Measurements from ENCODE around the gene NCL.
"Not testable (repeated sequence)": the region's sequence is repeated elsewhere in the genome, so short reads cannot be mapped to it uniquely, and the experiment has no call there.

The NCL gene

DNA sequence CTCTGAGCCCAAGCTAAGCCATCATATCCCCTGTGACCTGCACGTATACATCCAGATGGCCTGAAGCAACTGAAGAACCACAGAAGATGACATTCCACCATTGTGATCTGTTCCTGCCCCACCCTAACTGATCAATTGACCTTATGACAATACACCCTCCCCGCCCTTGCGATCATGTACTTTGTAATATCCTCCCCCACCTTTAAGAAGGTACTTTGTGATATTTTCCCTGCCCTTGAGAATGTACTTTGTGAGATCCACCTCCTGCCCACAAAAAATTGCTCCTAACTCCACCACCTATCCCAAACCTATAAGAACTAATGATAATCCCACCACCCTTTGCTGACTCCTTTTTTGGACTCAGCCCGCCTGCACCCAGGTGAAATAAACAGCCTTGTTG is 33.8 kb downstream of the NCL start:
- DNase-seq (ENCODE audit: low spot score): not testable (repeated sequence)

- DNase-seq (ENCODE audit: low spot score): no peak
Observed at GRCh38 chr2:231429901-231430300, 34.4 kb downstream of the NCL start.

DNA sequence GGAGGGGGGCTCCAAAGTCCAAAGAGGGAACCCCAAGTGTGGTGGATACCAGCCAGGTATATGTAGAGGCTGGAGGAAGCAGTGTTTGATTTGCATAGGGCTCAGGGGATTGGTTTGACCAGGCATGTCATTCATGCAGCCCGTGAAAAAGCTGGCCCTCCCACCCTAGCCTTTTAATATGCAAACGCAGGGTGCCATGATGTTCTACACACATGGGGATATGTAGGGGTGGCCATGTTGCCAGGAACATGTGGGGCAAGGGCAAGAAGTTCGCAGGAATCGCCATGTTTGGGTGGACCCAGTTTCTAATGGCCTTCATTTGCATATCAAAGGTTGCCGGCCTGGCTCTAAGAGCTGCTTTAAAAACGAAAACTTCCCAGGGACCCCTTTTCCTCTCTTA is 35.1 kb downstream of the NCL start:
- no peak for DNase-seq (ENCODE audit: low spot score)

GRCh38 chr2:231427116-231427515 is 37.2 kb downstream of the NCL start:
- no peak for DNase-seq (ENCODE audit: low spot score)

- no peak for DNase-seq (ENCODE audit: low spot score)
Observed at GRCh38 chr2:231425811-231426703, 38.2 kb downstream of the NCL start.

DNA sequence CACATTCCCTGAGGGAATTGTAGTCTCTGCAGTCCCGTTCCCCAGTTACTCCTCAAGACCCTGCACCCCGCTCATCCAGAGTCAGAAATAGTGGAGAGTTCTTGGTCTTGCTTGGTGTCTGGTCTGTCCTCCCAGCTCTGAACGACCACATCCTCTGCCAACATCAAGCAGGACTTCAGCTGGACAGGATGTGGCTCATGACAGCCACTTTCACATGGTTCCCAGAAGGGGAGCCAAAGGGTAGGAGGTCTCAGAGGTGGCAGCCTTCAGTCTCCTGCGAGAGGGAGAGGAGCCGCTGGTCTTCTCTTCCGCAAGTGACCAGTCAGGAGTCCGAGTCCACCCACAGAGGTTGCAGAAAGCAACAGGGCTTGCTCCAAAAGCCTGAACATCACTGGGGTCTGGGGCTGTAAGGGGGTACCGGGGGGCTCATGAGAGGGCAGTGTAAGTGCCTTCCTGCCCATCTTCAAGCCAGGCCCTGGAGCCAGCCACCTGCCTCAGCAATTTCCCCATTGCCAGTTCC is 38.9 kb downstream of the NCL start:
- no peak for DNase-seq (ENCODE audit: low spot score)

DNA sequence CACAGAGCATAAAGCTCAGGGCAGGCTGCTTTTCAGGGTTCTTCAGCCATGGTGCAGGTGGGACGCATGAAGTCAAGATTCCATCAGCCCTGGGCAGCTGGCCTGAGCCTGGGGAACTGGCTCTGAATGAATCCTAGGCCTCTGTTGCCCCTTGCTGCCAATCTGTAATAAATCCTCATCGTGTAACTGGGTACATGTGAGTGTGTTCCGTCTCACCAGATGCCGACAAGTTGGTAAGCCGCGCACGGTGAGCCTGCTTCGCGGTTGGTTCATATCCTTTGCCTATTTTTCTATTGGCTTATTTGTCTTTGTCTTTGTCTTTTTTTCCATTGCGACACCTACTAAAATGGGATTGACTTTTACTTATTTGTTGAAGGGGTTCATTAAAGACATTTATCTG is 41.1 kb downstream of the NCL start:
- DNase-seq (ENCODE audit: low spot score): no peak

DNA sequence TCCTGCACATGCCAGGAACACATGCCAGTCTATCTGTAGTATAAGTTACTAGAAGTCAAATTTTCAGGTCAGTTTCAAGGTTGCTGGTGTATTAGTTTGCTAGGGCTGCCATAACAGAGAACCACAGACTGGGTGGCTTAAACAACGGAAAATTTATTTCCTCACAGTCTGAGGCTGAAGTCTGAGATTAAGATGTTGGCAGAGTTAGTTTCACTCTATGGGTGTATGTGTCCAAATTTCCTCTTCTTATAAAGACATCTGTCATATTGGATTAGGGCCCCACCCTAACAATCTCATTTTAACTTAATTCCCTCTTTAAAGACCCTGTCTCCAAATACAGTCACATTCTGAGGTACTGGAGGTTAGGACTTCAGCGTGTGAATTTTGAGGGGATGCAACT is 42.2 kb downstream of the NCL start:
- no peak for DNase-seq (ENCODE audit: low spot score)

DNA sequence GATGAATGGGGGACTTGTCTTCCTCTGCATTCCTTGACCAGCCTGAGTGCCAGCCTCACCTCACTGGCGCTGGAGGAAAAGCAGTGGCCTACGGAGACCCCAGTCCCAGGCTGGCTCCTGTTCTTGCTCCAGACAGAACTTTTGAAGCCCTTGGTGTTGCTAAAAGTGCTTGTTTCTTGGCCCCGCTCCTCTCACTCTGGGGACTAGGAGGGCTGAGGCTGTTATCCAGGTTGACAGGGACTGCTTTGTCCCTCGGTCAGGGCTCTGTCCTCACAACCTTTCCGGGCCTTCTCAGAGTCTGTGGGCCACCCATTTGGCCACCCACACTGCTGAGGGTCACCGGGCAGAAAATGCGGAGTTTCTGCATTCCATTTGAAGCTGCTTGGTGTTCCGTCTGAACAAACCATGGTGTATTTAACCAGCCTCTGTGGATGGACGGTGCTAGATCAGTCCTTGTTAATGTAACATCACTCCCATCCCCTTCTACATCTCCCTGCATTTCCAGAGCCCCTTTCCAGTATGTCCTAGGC is 43.2 kb downstream of the NCL start:
- DNase-seq (ENCODE audit: low spot score): no peak

DNA sequence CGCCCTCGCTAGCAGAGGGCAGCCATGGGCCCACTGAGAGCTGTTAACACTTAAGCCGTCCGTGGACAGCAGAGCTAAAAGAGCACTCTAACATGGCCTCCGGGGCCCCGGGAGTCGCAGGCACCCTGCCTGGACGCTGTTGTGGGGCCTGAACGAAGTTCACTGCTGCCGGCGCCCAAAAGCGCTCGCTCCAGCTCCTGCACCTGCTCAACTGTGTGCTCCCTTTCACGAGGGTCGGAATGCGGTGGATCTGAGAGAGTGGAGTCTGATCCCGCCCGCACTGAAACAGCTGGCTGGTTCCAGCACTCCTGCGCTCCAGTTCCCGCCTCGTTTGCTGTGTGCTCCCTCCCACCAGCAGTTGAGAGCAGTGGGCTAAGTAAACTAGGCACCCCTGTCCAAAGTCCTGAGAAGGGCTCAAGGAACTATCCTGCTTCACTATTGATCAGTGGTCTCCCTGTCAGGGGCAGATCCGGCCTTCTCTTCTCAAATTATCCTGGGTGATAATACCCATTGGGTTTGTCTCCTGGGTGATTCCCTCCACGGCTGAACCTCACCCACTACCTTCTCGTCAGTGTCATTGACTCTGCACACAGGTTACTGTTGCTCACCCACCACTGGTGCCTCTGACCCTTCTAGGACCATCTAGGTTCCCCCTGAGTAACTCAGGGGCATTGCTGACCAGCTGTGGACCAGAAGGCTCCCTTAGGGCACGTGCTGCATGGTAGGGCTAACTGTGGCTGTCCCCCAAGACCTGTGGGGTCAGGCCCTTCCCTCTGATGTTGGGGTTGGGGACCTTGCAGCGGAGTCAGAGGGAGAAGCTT is 45.3 kb downstream of the NCL start:
- no peak for DNase-seq (ENCODE audit: low spot score)

DNA sequence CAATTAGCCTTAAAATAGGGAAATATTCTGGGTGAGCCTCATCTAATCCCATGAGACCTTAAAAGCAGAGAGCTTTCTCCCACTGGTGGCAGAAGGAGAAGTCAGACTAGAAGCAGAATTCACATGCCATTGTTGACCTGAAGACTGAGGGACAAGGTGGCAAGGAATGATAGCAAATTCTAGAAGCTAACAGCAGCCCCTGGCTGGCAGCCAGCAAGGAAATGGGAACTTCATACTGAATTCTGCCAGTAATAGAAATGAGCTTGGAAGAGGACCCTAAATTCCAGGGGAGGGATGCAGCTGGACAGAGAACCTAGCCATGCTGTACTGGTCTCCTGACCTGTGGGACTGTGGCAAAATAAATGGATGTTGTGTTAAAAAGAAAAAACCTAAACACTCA is 49.3 kb downstream of the NCL start:
- DNase-seq (ENCODE audit: low spot score): no peak

DNA sequence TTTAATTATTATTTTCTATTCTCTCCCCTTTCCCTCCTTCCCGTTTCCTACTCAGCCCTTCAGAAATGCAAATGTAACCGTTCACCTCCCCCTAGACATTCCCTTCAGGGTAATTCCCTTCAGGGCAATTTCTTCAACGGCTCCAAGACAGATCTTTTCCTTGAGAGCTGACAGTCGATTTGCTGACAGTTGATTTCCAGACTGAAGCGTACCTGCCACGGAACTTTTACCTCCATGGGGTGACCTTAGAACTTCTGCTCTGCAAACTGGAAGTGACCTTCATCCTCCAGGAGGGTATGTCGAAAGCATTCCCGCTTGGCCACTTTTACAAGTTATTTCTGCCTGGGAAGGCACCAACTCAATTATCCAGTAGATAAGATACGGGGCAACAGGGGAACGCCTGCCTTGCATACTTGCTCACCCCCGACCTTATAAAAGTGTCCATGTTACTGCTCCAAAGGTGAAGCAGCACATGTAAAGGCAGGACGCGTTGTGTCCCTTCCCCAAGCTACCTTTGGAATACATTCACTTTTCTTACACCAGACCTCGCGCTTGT is 50.3 kb downstream of the NCL start:
- DNase-seq (ENCODE audit: low spot score): no peak

GRCh38 chr2:231413456-231413855 is 50.8 kb downstream of the NCL start:
- DNase-seq (ENCODE audit: low spot score): no peak

GRCh38 chr2:231412618-231412963 is 51.7 kb downstream of the NCL start:
- no peak for DNase-seq (ENCODE audit: low spot score)

GRCh38 chr2:231411831-231412617 is 52.3 kb downstream of the NCL start:
- DNase-seq (ENCODE audit: low spot score): peak; percentile 86

DNA sequence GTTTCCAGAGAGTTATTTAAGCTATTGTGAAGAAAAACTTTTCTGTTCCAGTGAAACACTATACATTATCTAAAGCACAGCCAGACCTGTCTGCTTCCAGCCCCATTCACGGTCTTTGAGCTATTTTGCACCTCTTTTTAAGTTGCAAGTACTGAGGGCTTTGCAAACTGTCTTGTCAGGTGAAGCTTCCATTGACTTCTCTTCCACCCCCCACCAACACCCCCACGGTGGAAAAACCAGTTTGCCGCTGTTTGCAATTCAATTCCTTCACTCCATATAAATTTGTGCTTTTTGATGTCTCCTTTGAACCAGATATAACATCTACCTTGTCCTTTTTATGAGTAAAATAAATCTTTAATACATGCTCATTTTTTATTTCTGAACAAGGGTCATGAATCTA is 53.0 kb downstream of the NCL start:
- DNase-seq (ENCODE audit: low spot score): no peak

DNA sequence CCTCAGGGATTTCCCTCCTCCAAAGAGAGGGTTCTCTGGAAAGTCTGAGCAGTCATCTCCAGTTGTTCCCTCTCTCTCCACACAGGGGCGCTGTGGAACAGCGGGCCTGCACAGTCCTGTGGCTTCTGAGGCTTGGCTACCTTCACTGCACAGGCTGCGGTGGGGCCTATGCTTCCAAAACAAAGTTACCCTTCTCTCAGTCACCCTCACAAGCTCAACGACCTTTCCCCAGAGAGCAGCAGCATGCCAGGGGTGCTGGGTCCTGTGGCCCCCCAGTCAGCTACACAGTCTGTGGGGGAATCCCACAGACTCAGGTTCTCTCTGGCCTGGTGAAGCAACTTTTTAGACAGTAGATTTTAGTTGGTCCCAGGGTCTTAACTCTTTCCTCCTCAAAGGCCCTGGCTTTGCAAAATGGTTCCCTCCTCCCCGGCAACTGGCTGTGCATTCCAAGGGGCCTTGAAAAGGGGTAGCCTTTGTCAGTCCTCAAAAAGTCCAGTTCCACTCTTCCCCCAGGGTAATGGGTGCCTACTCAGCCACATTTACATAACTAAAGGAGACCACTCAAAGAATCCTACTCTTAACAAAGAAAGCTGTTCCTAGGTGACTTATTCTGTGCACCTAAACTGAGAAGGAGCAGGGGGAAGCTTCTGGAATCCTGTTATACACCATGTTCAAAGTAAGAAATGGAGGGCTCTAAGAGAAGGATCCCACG is 53.8 kb downstream of the NCL start:
- no peak for DNase-seq (ENCODE audit: low spot score)

DNA sequence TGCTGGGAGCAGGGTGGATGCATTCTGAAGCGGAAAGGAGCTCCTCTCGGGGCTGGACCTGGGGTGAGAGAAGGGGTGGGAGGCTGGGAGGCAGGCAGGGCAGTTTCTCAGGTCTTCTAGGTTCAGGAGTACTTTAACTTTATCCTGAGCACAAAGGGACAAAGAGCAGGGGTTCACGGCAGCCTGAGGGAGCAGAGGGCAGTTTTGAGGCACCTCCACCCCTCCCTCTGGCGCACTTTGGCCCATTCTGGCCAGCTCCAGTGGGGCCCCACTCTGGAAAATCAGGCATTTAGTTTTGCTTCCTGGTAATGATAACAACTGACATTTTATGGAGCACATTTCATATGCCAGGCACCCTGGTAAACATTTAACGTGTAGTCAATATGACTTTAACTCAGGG is 54.5 kb downstream of the NCL start:
- DNase-seq (ENCODE audit: low spot score): no peak

- not testable (repeated sequence) for DNase-seq (ENCODE audit: low spot score)
Observed at GRCh38 chr2:231408304-231408703, 56.0 kb downstream of the NCL start.

- not testable (repeated sequence) for DNase-seq (ENCODE audit: low spot score)
Observed at GRCh38 chr2:231407686-231408085, 56.6 kb downstream of the NCL start.
